Testis (tissue), 2 donors: ENCODE data around the gene HNRNPA2B1.

ENCODE experiments used
- POLR2A ChIP-seq: fragments of 450-650 bp; IDR thresholded peaks from one replicate; pipeline ENCODE4 v1.6.1; 2017; ENCODE audit warnings: antibody characterized with exemption, mild to moderate bottlenecking, moderate library complexity
- TF ChIP-seq, protein P1 (sequence below), 3 experiments: fragments of 450-650 bp in 2 of 3; fragments of 200-600 bp in 1 of 3; sonication (generic) in 1 of 3; IDR thresholded peaks; one replicate each; pipeline ENCODE4 v1.5.1; 2016 to 2019; ENCODE audit warnings: antibody characterized with exemption in 3 of 3, mild to moderate bottlenecking in 2 of 3, moderate library complexity in 1 of 3

DNA sequence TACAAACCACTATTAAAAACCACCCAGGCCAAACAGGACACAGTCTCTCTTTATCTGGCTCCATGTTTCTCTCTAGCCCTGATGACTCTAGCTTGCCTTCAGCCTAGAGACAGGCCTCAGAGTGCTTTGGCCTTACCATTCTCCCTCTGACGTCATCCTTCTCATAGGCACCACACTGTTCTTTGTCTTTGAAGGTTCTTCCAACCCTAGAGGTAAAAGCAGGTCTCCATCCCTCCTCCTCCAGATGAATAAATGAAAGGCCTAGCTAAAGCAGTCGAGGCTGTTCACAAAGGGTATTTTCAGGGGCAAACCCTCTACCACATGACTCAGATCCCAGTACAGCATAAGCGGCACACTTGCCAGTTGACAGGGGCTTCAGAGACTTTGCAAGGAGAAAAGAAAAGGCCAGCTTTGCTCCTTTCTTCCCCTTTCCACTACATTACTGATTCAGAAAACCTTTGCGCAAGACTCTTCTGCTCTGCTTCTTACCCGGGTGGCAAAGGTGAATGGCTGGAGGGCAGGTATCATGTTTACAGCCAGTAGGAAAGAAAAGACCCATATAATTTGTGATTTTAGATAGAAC lies 33.8 kb downstream of the HNRNPA2B1 start:
- TF ChIP-seq POLR2A = no peak
- TF ChIP-seq, protein P1, sequence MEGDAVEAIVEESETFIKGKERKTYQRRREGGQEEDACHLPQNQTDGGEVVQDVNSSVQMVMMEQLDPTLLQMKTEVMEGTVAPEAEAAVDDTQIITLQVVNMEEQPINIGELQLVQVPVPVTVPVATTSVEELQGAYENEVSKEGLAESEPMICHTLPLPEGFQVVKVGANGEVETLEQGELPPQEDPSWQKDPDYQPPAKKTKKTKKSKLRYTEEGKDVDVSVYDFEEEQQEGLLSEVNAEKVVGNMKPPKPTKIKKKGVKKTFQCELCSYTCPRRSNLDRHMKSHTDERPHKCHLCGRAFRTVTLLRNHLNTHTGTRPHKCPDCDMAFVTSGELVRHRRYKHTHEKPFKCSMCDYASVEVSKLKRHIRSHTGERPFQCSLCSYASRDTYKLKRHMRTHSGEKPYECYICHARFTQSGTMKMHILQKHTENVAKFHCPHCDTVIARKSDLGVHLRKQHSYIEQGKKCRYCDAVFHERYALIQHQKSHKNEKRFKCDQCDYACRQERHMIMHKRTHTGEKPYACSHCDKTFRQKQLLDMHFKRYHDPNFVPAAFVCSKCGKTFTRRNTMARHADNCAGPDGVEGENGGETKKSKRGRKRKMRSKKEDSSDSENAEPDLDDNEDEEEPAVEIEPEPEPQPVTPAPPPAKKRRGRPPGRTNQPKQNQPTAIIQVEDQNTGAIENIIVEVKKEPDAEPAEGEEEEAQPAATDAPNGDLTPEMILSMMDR (IDR thresholded peaks at IDR 0.05) = no peak
